ENCODE data around the gene CENPF. TPM values are rescaled to one million over a fixed set of nuclear protein-coding genes. Genes with fewer than 3 reads are reported as not detected.

The CENPF gene, protein sequence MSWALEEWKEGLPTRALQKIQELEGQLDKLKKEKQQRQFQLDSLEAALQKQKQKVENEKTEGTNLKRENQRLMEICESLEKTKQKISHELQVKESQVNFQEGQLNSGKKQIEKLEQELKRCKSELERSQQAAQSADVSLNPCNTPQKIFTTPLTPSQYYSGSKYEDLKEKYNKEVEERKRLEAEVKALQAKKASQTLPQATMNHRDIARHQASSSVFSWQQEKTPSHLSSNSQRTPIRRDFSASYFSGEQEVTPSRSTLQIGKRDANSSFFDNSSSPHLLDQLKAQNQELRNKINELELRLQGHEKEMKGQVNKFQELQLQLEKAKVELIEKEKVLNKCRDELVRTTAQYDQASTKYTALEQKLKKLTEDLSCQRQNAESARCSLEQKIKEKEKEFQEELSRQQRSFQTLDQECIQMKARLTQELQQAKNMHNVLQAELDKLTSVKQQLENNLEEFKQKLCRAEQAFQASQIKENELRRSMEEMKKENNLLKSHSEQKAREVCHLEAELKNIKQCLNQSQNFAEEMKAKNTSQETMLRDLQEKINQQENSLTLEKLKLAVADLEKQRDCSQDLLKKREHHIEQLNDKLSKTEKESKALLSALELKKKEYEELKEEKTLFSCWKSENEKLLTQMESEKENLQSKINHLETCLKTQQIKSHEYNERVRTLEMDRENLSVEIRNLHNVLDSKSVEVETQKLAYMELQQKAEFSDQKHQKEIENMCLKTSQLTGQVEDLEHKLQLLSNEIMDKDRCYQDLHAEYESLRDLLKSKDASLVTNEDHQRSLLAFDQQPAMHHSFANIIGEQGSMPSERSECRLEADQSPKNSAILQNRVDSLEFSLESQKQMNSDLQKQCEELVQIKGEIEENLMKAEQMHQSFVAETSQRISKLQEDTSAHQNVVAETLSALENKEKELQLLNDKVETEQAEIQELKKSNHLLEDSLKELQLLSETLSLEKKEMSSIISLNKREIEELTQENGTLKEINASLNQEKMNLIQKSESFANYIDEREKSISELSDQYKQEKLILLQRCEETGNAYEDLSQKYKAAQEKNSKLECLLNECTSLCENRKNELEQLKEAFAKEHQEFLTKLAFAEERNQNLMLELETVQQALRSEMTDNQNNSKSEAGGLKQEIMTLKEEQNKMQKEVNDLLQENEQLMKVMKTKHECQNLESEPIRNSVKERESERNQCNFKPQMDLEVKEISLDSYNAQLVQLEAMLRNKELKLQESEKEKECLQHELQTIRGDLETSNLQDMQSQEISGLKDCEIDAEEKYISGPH (N-terminal part only)
- 1 to 10 TPM; 3.1 to 6.7 (median 4.1) TPM for total RNA-seq
- 4.0 TPM for total RNA-seq (2013)
- total RNA-seq = 2.4 to 21.3 (median 12.3) reads per million in 29 experiments

DNA sequence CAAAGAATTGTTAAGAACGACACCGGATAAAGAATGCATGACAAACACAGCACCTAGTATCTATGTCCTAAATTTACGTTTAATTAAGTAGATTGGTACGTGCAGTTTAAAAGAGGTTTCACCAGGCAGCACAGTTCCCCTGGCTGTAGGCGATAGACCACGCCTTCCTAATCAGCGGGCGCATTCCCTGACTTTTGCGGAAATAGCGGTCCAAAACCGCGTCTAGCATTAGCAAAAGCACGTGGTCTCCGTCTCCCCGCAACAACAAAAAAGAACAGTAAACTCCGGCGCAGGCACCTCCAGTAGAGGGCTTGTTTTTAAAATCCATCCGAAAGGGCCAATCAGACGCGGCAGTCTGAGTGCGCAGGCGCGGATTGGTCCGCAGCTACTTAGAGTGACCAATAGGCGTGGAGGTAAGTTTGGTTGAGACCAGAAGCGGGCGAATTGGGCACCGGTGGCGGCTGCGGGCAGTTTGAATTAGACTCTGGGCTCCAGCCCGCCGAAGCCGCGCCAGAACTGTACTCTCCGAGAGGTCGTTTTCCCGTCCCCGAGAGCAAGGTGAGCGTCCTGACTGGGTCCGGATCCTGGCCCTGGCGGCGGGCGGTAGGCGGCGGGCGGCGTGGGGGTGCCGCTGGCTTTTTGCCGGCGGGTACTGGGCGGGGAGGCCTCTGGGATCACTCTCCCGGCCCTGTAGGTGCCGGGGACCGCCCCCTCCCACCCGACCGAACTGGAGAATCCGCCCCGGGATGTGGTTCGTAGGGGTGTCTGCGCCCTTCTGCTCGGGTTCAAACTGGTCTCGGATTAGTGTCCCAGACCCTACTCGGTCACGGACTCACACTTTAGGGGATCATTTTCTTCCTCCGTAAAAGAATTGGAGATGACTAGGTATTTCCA is at the start of gene CENPF:
Gene CENPF (plus strand): TSS at position 432 of the 894 bp plus-strand sequence. CDS start 10,560 bp downstream, outside the sequence.
- 0% methylated on average over 43 of the region's 65 CpGs for WGBS (ENCODE audit: insufficient coverage)
- Mint-ChIP-seq H3K27ac (peak within 1 kb of the TSS; percentile 47 to 54), H3K27me3 (no peaks in the 10 kb centered on the region), H3K9me3 (no peaks in the 10 kb centered on the region), H3K4me3 (peak within 1 kb of the TSS; percentile 79 to 93 (median 92)), H3K36me3 (no peaks in the 10 kb centered on the region), H3K4me1 (peaks cover 18 to 21% (median 19%) of the 10 kb centered on the region in 3 donors)
- Histone ChIP-seq H3K4me3 (ENCODE audit: control insufficient read depth in 1 of 2, extremely low read depth in 1 of 2, low read length in 1 of 2) (peak within 1 kb of the TSS; percentile 75 to 79), H3K27ac (ENCODE audit: low read length) (no peak within 1 kb of the TSS), H3K9me3 (no peaks in the 10 kb centered on the region), H3K4me1 (ENCODE audit: control insufficient read depth in 1 of 2, extremely low read depth in 1 of 2, insufficient read depth in 2 of 2, low read length in 2 of 2) (peaks cover 3 to 8% of the 10 kb centered on the region in 2 experiments), H3K27me3 (replicated peaks in 1 of 2; ENCODE audit: control insufficient read depth in 2 of 2, extremely low read depth in 1 of 2, insufficient read depth in 2 of 2, low read length in 1 of 2) (no peaks in the 10 kb centered on the region), H3K36me3 (ENCODE audit: control insufficient read depth in 2 of 2, extremely low read depth in 1 of 2, insufficient read depth in 1 of 2, low read length in 1 of 2) (no peaks in the 10 kb centered on the region)
- ATAC-seq (replicated peaks in 1 of 4) (peak; percentile 95 to 99 (median 98)), DNase-seq (peak; percentile 82 to 96 (median 92))
- CTCF ChIA-PET = interaction anchor here (0.6 to 1.1 kb wide), 4 partner anchors 32 to 622 kb away, joined by 3 to 8 read pairs (median 3); partner anchors contain the start of gene SMYD2 (in 1 of the 2)
- POLR2A ChIA-PET = no interaction called here

DNA sequence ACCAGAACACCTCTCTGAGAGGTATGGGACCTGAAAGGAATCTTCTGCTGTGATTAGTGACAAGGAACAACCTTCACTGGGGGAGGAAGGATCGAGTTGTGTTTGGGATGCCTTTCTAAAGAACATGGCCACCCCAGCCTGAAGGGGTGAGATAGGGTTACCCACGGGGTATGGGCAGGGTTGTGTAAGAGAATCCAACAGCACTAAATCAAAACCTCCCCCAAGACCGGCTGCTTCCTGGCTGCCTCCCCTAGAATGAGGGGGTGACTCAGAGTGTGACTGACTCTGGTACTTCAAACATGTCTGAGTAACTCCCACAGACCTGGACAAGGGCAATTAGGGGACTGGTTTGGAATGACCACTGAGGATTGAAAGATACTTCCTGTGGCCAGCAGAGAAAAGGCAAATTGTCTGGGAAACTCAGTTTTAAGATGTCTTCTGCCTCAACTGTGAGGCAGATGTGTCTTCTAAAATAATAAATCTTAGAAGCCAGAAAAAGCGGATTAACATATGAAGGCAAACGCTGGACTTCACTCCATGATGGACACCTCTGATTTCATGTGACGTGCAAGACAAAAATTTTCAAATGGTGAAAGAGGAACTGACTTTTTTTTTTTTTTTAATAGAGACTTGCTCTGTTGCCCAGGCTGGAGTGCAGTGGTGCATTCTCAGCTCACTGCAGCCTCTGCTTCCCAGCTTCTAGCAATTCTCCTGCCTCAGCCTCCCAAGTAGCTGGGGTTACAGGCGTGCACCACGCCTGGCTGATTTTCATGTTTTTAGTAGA is 44.9 kb upstream of the CENPF start:
- ATAC-seq (replicated peaks in 1 of 4) = no peak
- ChIA-PET POLR2A (interaction anchor here in 1 of 2 donors (0.6 kb wide), 1 partner anchor 8 kb away, joined by 5 read pairs; no protein-coding TSS in a partner anchor), CTCF (interaction anchor here in 1 of 2 donors (0.6 kb wide), 1 partner anchor 20 kb away, joined by 7 read pairs; no protein-coding TSS in a partner anchor)
- Mint-ChIP-seq H3K27ac (no peak overlapping the region), H3K4me1 (no peaks in the 10 kb centered on the region), H3K9me3 (no peaks in the 10 kb centered on the region), H3K4me3 (no peak overlapping the region), H3K27me3 (peaks cover 28 to 31% of the 10 kb centered on the region in 2 donors), H3K36me3 (no peaks in the 10 kb centered on the region)
- no peak for DNase-seq
- Histone ChIP-seq H3K4me1 (ENCODE audit: control insufficient read depth in 1 of 2, extremely low read depth in 1 of 2, insufficient read depth in 2 of 2, low read length in 2 of 2) (no peaks in the 10 kb centered on the region), H3K36me3 (ENCODE audit: control insufficient read depth in 2 of 2, extremely low read depth in 1 of 2, insufficient read depth in 1 of 2, low read length in 1 of 2) (no peaks in the 10 kb centered on the region), H3K9me3 (no peaks in the 10 kb centered on the region), H3K27me3 (replicated peaks in 1 of 2; ENCODE audit: control insufficient read depth in 2 of 2, extremely low read depth in 1 of 2, insufficient read depth in 2 of 2, low read length in 1 of 2) (peaks cover 0 to 11% of the 10 kb centered on the region in 2 experiments), H3K27ac (ENCODE audit: low read length) (no peak overlapping the region), H3K4me3 (ENCODE audit: control insufficient read depth in 1 of 2, extremely low read depth in 1 of 2, low read length in 1 of 2) (no peak overlapping the region)
- WGBS (ENCODE audit: insufficient coverage) = 36% methylated on average over 2 of the region's 8 CpGs

DNA sequence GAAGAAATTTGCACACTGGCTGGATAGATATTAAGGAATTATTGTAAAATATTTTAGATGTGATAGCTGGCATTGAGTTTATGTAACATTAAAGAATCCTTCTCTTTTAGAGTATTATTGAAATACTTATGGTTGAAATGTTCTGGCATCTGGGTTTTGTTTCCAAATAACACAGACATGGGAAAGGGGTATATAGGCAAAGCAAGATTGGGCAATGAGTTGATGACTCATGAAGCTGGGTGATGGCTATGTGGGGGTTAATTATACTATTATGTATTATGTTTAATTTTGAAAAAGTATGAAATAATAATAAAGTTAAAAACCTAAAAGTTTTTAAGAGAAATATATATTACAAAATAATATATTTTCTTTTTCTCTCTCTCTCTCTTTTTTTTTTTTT is 39.1 kb upstream of the CENPF start:
- peaks cover 19 to 21% of the 10 kb centered on the region in 2 donors for H3K27me3 Mint-ChIP-seq
- H3K36me3 ChIP-seq (ENCODE audit: control insufficient read depth in 2 of 2, extremely low read depth in 1 of 2, insufficient read depth in 1 of 2, low read length in 1 of 2) = no peaks in the 10 kb centered on the region
- H3K4me1 ChIP-seq (ENCODE audit: control insufficient read depth in 1 of 2, extremely low read depth in 1 of 2, insufficient read depth in 2 of 2, low read length in 2 of 2) = no peaks in the 10 kb centered on the region
- CTCF ChIA-PET = interaction anchor here in 1 of 2 donors (0.7 kb wide), 1 partner anchor 232 kb away, joined by 6 read pairs; no protein-coding TSS in a partner anchor
- H3K4me3 Mint-ChIP-seq = no peak overlapping the region
- H3K4me3 ChIP-seq (ENCODE audit: control insufficient read depth in 1 of 2, extremely low read depth in 1 of 2, low read length in 1 of 2) = no peak overlapping the region
- no peaks in the 10 kb centered on the region for H3K9me3 ChIP-seq
- DNase-seq (no peak), ATAC-seq (replicated peaks in 1 of 4) (no peak)
- H3K27ac ChIP-seq (ENCODE audit: low read length) = no peak overlapping the region
- no peak overlapping the region for H3K27ac Mint-ChIP-seq
- H3K9me3 Mint-ChIP-seq = no peaks in the 10 kb centered on the region
- POLR2A ChIA-PET = no interaction called here
- peaks cover 0 to 8% of the 10 kb centered on the region in 2 experiments for H3K27me3 ChIP-seq (replicated peaks in 1 of 2; ENCODE audit: control insufficient read depth in 2 of 2, extremely low read depth in 1 of 2, insufficient read depth in 2 of 2, low read length in 1 of 2)
- no peaks in the 10 kb centered on the region for H3K4me1 Mint-ChIP-seq
- H3K36me3 Mint-ChIP-seq = no peaks in the 10 kb centered on the region

- Mint-ChIP-seq H3K27me3 (peaks cover 14 to 17% of the 10 kb centered on the region in 2 donors), H3K4me3 (no peak overlapping the region), H3K27ac (no peak overlapping the region), H3K9me3 (no peaks in the 10 kb centered on the region), H3K36me3 (no peaks in the 10 kb centered on the region), H3K4me1 (no peaks in the 10 kb centered on the region)
- POLR2A ChIA-PET = interaction anchor here (0.6 to 0.7 kb wide), 2 partner anchors 10 to 411 kb away, joined by 4 read pairs; no protein-coding TSS in a partner anchor
- H3K9me3 ChIP-seq = no peaks in the 10 kb centered on the region
- no peak overlapping the region for H3K27ac ChIP-seq (ENCODE audit: low read length)
- no peak for ATAC-seq (replicated peaks in 1 of 4)
- H3K4me3 ChIP-seq (ENCODE audit: control insufficient read depth in 1 of 2, extremely low read depth in 1 of 2, low read length in 1 of 2) = no peak overlapping the region
- DNase-seq = no peak
- no peaks in the 10 kb centered on the region for H3K36me3 ChIP-seq (ENCODE audit: control insufficient read depth in 2 of 2, extremely low read depth in 1 of 2, insufficient read depth in 1 of 2, low read length in 1 of 2)
- peaks cover 0 to 8% of the 10 kb centered on the region in 2 experiments for H3K27me3 ChIP-seq (replicated peaks in 1 of 2; ENCODE audit: control insufficient read depth in 2 of 2, extremely low read depth in 1 of 2, insufficient read depth in 2 of 2, low read length in 1 of 2)
- CTCF ChIA-PET = no interaction called here
- no CpG with 5 or more reads among the region's 1 CpG for WGBS (ENCODE audit: insufficient coverage)
- no peaks in the 10 kb centered on the region for H3K4me1 ChIP-seq (ENCODE audit: control insufficient read depth in 1 of 2, extremely low read depth in 1 of 2, insufficient read depth in 2 of 2, low read length in 2 of 2)
Observed at GRCh38 chr1:214565310-214565709, 37.7 kb upstream of the CENPF start.

All from T-cell (primary cell).